Gastroesophageal sphincter (tissue), 2 donors: ENCODE measurements around the gene ITGA8.

Source experiments
- EP300 ChIP-seq: sonication (generic); formaldehyde crosslinking; IDR thresholded peaks from one replicate; pipeline ENCODE4 v1.6.1; 2017; ENCODE audit warnings: antibody characterized with exemption, mild to moderate bottlenecking
- POLR2AphosphoS5 ChIP-seq: sonication (generic); formaldehyde crosslinking; IDR thresholded peaks from one replicate; pipeline ENCODE4 v1.6.1; 2017; ENCODE audit warnings: antibody characterized with exemption

DNA sequence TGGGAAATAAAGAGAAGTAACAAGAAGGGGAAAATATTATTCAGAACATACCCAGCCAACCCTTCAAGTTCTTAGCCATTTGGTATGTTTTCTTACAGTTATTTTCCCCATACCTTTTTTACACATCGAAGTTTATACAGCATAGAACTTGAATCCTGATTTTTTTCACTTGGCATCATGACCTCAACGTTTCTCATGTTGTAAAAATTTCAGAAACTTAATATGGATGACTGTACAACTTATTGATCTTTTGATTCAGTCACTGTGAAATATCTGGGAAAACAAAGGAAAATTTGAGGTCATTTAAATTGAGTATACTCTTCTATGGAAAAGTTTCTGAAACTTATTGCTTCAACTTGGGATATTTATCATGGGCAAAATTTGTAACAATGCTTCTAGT, 245.1 kb downstream of the ITGA8 start:
- no peak for TF ChIP-seq EP300
- TF ChIP-seq POLR2AphosphoS5, result no peak
